HS-27A (cell line): Measurements from ENCODE around the gene SP3.
A peak's percentile ranks its signal among the peaks of the same experiment; 100 is the strongest.

Source experiments
- DNase-seq: peaks from one replicate; pipeline ENCODE4 v3.0.0-alpha.2; 2012; ENCODE audit warnings: low read depth, missing footprints

The SP3 gene

DNA sequence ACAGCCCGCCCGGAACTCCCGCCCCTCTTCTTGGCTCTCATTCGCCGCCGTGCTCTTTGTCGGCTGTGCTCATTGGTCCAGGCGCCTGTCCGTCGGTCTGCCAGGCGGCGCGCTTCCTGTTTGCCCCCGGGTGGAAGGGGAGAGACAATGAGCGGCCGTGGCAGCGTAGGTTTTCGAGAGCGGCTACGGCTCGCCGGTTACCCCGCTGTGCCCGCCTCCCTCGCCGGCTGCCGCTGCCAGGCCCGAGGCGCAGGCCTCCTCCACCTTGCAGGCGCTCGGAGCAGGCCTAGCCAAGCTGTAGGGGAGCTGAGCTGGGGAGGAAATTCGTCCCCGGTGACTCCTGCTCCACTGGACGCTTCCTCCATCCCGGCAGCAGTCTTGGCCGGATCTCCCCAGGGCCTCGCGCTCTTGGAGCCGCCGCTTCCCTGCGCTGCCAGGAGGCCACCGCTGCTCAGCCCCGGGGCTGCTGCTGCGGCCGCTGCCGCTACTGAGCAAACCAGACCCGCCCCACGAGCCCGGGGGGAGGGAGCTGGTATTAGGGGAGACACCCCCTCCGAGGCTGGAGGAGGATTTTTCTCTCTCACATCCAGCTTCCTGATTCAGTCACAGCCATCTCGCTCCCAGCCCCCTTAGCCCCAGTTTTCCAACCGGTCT is at the start of gene SP3:
Gene SP3, minus strand, starts transcription at position 2 of the 654 bp plus-strand sequence. CDS start 202 bp downstream, outside the sequence.
- peak; percentile 74 for DNase-seq

DNA sequence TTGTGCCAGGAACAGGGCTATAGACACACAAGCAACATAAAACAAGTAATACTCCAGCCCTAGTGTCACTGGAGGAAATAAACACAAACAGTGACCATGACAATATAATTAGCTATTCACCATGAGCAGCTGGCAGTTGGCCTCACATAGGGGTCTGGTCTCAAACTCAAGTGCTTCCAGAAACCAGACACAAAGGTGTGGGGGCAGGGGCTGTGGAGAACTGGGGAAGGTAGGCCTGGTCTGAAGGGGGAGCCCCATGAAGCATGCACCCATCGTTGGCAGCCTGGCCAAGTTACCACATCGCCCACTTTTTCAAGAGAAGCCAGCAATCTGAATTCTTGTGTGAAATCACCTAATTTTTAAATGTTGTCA is 49.5 kb upstream of the SP3 start:
- no peak for DNase-seq

DNA sequence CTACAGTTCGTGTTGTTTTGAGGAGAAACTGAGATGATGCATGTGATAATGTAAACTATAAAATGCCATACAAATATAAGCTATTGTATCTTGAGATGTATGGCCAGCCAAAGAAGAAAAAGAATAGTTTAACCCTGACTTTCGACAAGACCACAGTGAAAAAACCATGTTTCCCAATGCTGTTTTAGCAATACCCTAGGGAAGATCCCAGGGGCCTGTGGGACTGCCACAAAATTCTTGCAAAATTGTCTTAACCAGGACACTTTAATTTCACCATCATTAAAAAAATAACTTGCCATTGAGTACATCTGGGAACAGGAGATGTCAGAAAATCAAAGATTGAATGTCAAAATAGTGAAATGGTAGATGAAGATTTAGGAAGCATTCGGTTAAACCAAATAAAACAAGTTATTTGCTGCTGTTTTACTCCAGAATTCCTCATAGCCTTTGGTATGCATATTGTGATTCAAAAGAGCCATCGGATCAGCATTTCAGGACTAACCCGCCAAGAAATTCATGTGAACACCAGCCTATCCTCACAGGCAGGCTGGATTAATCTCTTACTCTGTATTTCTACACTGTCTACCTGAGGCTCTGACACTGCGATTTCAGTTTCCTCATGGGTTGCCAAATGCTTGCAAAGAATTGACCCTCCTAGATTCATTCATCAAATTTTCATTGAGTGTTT is 49.0 kb upstream of the SP3 start:
- DNase-seq = no peak

DNA sequence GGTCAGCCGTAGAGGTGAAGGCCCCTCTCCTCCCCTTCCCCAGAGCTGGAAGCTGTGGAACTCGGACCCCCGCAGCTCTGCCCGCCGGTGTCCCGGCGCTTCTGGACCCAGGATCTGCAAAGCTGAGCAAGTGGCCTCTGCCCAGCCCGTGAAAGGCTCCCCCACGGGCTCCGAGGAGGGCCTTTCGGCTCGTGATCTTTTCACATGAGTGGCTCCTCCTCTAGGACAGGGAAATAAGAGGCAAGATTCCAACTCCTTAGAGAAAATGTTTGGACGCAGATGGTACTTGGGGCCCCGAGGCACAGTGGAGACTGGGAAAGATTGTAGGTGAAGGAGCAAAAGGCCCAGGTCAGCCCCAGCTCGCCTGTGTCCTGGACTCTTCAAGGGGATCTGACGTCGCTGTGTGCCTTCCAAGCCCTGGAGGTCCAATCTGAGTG is 48.2 kb upstream of the SP3 start:
- DNase-seq = no peak

DNA sequence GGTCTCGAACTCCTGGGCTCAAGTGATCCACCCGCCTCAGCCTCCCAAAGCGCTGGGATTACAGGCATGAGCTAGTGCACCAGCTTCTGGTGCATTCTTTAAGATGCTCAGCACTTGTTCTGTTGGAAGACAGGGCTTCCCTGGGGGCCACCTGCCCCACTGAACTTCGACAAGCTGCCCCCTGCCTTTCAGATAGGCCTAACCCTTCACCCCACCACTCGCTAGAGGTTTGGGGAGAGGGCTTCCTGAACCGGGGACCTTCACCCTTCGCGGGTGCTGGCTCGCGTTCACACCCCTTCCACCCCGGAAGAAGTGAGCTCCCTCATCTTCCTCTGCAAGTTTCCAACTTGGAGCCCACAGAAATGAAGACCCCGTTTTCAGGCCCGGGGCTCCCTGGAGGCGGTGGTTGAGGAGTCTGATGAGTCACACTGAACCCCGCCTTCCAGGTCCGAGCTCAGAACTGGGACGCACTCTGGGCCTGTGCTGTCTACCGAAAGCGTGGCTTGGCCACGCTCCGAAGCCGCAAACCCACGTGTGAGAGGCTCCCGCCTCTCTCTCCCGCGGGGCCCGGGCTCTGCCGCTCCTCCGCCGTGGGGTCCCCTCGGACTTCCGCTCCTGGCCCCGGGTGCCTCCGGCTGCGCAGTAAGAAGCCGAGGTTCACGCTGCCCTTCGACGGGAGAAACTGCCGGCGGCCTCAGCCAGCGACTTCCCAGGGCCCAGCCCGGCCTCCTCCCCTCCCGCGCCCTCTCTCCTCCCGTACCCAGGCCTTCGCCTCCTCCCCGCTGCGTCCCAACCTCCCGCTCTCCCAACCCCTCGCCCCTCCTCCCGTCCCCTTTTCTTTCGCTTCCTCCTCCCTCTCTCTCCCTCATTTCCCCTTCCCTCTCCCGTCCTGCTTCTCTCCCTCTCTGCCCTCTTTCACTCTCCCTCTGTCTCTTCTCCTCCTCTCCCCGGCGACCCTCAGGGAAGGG is 47.5 kb upstream of the SP3 start:
- DNase-seq = no peak

DNA sequence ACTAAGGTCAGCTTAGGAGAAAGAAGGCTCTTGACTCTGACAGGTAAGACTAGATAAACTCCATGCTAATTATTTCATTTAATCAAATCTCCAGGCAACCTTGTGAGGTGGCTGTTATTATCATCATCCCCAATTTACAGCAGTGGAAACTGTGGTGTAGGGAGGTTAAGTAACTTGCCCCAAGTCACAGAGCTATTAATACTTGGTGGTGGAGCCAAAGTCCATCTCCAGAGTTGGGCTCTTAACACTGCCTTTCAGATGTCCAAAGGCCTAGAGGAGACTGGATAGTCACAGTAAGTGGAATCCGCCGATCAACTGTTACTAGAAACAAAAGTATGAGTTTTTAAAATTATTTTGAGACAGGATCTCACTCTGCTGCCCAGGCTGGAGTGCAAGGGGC is 46.6 kb upstream of the SP3 start:
- no peak for DNase-seq

DNA sequence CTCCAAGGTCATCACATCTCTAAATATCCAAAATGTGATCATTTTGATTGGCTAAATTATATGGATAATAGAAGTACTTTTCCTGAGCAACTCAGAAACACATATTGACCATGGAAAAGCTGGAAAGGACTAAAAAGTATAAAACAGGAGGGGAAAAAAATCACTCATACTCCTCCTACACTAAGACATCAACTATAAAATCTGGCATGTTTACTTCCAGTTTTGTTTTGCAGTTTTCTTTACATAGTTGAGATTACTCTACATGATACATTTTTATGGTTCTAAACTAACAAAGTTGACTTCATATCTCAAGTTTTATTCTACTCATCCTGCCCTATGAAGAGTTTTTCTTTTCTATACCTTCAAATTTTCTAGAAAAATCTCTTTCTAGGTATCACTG is 46.0 kb upstream of the SP3 start:
- no peak for DNase-seq

DNA sequence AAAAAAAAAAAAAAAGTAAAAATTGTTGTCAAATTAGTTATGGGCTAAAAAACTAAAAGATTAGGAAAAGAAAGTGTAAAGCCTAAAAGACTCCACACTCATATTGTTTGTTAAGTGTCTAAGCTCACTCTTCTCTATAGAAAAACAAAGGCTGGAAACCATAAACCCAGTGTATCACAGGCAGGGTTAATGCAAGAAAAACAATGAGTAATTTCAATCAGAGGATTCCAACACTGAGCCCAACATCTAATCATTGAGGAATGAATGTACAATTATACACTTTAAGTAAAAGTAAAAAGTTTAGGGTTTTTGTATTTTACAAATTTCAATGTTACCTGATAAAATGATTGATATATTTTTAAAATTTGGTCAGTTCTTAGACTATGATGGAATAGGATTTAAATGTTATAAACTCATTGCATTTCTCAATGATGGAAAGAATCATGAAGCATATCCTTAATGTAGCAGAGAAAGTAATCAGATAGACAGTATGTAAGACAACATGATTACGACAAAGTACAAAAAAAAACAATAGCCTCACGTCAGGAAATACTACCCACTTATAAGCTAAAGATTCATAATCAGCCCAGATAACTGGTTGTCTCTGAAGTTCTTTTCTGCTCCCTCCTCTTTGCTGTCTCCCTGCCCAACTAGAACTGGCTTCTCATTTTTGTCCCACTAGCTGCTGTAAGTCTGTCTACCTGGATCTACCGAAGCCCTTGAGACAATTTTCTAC is 44.5 kb upstream of the SP3 start:
- no peak for DNase-seq

DNA sequence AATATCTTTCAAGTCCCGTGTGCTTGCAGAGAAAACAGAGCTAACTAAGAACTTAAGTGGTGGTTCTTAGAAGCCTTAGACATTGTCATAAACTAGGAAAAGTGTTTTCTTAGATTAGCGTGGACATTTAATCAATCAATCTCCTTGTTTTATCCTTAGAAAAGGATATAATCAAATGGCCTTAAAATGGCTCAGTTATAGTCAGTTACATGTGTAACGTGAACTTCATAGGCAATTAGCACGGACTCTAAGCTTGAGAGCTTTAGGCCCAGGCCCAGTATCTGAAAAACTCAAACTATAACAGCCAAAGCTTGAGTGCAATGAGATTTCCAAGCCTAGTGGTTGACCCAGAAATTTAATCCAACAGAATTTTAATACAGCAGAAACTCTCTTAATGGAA is 43.5 kb upstream of the SP3 start:
- no peak for DNase-seq

DNA sequence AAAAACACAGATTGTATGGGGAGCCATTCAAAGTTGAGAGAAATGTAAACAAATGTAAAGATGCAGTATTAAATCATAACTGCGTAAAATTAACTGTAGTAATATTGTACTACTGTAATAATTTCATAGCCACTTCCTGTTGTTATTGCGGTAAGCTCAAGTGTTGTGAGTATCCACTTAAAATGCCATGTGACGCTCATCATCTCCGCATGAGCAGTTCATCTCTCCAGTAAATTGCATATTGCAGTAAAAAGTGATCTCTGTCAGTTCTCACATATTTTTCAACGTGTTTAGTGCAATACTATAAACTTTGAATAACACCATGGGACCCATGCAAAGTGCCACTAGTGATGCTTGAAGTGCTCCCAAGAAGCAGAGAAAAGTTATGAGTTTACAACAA is 41.8 kb upstream of the SP3 start:
- DNase-seq = no peak

DNA sequence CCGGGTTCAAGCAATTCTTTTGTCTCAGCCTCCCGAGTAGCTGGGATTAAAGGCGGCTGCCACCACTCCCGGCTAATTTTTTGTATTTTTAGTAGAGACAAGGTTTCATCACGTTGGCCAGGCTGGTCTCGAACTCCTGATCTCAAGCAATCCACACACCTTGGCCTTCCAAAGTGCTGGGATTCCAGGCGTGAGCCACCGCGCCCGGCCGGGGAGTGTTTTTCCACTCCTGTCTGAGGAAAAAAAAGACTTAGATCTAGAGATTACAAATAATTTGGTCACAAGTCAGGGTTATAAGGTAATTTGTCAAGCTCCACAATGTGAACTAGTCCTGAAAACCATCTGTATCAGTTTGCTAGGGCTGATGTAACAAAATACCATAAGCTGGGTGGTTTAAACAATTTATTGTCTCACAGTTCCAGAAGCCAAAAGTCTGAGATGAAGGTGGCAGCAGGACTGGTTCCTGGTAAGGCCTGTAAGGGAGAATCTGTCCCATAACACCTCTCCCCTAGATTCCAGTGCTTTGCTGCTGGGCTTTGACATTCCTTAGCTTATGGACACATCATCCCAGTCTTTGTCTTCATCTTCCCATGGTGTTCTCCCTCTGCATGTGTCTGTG is 40.7 kb upstream of the SP3 start:
- no peak for DNase-seq

DNA sequence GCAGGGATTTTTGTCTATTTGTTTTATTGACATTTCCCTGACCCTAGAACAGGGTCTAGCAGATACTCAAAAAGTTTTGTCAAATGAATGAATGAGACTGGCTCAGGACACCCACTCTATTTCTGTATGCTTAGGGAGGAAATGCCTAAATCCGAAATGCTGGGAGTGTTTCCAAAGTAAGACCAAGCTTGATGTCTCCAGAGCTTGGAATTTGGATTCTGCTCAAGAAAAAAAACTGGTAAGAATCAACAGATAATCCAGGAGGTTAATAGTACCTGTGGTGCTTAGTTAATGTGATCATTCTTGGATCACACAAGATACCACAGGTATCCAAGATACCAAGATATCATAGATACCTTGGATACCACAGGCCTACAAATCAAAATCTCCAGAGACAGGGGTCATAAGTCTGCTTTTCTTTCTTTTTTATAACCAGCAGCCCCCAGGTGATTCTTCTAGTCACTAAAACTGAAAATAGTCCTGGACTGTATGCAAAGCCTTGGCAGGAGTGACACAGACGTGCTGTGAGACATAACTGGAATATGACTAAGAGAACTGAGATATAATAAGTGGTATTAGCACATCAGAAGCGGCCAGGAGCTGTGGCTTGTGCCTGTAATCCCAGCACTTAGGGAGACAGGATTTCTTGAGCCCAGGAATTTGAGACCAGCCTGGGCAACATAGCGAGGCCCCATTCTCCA is 39.9 kb upstream of the SP3 start:
- DNase-seq = no peak

DNA sequence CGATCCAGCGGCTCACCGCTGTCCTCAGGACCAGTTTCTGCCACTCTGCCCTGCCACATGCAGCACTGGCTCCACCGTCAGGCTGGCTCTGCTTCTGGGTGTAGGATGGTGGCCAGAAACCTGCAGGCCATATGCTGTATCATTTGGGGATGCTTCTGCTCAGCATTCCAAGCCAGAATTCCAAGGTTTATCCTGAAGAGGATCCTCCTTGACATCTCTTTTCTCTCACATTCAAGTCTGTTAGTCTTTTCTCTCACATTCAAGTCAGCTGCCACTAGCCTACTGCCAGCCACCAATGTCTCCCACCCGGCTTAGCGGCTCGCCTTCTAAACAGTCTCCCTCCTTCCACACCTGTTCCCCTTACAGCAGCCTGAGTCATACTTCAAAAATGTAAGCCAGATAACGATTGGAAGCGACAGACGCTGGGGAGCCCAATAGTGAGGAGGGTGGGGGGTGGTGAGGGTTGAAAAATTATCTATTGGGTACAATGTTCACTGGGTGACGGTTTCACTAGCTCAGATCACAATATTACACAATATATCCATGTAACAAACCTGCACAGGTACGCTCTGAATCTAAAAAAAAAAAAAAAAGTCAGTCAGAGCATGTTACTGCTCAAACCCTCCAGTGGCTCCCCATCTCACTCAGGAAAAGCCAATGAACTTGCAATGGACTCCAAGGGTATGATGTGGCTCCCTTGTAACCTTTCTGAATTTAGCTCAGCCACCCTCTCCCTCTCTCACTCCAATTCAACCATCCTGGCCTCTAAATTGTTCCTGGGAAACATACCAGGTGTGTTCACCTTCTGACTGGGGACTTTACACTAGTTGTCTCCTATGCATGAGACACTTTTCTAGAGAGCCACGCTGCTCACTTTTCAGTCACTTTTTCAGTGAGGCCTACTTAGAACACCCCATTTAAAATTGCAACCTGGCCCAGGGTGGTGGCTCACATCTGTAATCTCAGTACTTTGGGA is 38.8 kb upstream of the SP3 start:
- no peak for DNase-seq

DNA sequence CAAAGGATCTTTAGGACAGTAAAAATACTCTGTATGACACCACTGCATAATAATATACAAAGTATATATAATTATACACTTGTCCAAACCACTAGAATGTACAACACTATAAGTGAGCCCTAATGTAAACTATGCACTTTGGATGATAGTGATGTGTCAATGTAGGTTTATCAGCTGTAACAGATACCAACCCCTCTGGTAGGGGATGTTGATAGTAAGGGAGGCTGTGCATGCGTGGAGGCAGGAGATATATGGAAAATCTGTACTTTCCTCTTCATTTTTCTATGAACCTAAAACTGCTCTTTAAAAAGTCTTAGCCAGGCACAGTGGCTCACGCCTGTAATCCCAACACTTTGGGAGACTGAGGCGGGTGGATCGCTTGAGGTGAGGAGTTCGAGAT is 37.5 kb upstream of the SP3 start:
- DNase-seq = no peak

DNA sequence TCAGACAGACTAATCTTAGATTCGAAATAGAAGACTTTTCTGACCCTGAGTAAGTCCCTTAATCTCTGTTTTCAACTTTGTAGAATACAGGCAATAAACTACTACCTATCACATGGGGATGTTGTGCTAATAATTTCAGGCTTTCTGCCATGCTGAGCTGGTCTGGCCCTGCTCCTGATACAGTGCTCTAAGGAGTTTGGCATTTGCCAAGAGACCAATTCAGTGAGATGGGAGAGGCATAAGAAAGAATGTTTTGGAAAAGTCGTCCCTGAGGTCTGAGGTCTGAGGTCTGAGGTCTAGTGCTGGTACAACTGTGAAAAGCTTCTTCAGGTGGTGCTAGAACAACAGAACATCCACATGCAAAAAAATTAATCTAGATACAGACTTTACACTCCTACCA is 35.9 kb upstream of the SP3 start:
- no peak for DNase-seq

DNA sequence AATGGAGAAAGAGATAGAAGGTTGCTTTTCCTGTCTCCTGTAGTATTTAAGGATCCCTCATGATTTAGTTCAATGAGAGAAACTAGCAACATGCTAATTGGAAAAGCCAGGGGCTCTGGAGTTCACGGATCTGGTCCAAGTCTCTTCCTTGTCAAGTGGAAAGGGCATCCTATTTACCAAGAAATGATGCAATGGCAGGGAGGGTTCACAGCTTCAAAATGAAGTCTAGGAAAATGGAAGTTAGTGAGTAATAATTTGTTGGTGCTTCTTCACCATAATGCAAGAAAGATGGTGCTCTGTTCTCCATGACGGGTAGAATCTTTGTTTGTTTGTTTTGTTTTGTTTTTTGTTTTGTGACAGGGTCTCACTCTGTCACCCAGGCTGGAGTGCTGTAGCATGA is 34.6 kb upstream of the SP3 start:
- no peak for DNase-seq

DNA sequence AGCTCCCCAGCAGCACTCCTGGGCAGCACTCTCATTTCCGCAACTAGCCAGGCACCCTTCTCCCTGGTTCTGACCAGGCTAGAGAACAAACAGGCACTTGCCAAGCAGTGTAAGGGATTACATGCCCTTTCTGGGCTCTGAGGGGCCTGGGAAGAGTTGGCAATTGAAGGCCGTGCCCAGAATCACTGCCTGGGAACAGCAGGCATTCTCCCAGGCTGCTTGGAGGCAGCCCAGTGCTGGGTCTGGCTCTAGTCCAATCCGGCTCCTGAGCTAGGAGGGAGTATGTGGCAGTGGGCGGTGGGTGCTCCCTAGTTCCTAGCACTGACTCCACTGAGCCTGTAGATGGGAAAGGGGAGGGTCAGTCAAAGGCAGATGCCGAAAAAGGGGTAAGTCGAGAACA is 34.1 kb upstream of the SP3 start:
- no peak for DNase-seq

DNA sequence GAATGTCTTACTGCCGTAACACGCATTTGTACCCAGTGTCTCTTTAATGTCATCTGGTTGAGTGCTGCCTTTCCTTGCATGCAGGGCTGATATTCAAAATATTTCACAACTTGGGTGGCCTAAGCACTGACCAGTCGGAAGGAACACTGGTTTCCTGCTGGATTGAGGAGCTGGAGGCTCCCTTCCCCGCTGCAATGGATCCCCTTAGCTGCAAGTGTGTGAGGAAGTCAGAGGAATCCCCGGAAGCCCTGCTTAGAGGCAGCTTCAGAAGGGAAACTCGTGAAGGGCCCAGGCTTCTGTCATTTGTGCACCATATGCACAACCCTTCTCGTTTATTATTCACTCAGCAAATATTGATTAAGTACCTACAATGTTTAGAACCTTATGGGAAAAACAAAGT is 33.2 kb upstream of the SP3 start:
- DNase-seq = no peak

DNA sequence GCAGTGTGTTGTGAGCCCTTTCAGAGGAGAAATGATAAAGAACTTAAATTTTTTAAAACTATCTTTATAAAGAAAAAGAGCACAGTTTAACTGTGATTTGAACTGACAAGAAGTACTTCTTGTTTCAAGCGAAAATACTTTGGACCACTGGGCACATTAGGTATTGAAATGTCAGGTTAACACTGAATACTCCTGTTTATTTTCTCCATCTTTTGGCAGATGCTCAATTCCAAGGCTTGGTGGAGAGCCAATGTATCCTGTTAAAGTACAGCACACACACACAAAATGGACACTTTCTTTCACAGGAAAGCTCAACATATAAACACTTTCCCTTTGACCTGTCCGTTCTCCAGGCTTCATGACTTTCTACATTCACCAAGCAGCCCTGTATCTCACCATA is 32.6 kb upstream of the SP3 start:
- no peak for DNase-seq

DNA sequence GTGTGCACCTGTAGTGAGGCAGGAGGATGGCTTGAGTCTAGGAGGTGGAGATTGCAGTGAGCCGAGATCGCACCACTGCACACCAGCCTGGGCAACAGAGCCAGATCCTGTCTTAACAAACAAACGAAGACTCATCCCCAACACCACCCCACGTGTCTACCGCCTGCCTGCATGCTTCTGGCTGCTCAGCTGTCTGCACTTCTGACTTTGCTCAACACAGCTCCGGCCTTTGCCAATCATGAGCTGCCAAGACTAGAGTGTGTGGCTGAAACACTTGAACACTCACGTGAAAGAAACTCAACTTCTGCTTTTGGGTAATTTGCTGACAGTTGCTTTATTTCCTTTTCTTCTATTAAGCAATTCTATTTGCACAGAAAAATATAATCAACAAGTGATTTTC is 32.1 kb upstream of the SP3 start:
- no peak for DNase-seq
